Lower leg skin (tissue), 3 donors: ENCODE measurements around the gene PDCD11.

Experiments used
- POLR2A ChIP-seq, 2 donors: fragments of 450-650 bp; IDR thresholded peaks; one replicate each; pipeline ENCODE4 v1.6.1; 2016 to 2017; ENCODE audit warnings: antibody characterized with exemption in 2 of 2, mild to moderate bottlenecking in 1 of 2, moderate library complexity in 1 of 2
- TF ChIP-seq, protein P1 (sequence below), 3 donors: fragments of 450-650 bp; IDR thresholded peaks; one replicate each; pipeline ENCODE4 v1.5.1; 2016; ENCODE audit warnings: antibody characterized with exemption in 3 of 3, mild to moderate bottlenecking in 3 of 3, moderate library complexity in 2 of 3

DNA sequence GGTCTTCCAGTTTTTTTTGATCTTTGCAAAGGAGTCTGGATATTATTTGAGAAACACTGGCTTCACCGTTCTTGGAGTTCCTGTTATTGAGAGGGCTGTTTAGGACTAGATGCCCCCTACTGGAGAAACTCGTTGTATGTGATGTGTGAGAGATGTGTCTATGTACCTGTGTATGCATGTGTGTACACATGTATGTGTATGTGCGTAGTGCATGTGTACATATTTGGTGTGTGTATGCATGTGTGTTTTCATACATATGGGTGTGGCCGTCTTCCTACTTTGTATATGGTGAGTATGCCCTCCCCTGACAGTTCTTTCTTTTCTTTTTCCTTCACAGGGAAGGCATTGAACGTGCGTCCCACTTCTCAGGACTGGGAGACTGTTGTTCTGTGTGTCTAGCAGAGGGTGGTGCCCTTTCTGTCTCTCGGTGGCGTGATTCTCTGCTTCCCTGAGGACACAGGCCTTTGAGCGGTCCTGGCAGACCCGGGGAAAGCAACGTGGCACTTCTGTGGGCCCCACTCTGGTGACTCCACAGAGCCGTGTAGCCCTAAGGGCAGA is 85.6 kb downstream of the PDCD11 start:
- TF ChIP-seq, protein P1, sequence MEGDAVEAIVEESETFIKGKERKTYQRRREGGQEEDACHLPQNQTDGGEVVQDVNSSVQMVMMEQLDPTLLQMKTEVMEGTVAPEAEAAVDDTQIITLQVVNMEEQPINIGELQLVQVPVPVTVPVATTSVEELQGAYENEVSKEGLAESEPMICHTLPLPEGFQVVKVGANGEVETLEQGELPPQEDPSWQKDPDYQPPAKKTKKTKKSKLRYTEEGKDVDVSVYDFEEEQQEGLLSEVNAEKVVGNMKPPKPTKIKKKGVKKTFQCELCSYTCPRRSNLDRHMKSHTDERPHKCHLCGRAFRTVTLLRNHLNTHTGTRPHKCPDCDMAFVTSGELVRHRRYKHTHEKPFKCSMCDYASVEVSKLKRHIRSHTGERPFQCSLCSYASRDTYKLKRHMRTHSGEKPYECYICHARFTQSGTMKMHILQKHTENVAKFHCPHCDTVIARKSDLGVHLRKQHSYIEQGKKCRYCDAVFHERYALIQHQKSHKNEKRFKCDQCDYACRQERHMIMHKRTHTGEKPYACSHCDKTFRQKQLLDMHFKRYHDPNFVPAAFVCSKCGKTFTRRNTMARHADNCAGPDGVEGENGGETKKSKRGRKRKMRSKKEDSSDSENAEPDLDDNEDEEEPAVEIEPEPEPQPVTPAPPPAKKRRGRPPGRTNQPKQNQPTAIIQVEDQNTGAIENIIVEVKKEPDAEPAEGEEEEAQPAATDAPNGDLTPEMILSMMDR (IDR thresholded peaks at IDR 0.05), result no peak
- TF ChIP-seq POLR2A (IDR thresholded peaks at IDR 0.05), result no peak
